Measurements from ENCODE around the gene GPR158.

DNA sequence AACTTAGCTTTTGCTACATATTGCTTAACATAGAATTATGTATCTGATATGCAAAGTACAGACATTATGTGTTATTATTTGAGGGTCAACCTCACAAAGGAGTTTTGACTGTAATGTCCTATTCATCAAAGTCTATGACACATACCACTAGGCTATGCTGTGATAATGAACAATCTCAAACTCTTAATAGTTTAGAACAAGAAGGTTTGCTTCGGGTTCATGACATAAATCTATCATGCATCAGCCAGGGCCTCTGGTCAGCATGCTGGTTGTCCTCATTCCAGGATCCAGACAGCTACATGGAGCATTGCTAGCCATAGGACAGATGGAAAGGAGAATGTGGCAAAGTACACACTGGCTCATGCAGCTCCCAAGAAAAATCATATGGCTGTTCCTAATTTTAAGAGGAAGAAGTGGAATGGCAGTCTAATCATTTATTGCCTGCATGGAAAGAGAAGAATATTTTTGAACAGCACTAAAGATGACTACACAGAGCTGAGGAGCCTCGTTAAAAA lies 332.1 kb downstream of the GPR158 start:
- no peak for TF ChIP-seq JUND (IDR thresholded peaks at IDR 0.05)
- TF ChIP-seq, protein P1, sequence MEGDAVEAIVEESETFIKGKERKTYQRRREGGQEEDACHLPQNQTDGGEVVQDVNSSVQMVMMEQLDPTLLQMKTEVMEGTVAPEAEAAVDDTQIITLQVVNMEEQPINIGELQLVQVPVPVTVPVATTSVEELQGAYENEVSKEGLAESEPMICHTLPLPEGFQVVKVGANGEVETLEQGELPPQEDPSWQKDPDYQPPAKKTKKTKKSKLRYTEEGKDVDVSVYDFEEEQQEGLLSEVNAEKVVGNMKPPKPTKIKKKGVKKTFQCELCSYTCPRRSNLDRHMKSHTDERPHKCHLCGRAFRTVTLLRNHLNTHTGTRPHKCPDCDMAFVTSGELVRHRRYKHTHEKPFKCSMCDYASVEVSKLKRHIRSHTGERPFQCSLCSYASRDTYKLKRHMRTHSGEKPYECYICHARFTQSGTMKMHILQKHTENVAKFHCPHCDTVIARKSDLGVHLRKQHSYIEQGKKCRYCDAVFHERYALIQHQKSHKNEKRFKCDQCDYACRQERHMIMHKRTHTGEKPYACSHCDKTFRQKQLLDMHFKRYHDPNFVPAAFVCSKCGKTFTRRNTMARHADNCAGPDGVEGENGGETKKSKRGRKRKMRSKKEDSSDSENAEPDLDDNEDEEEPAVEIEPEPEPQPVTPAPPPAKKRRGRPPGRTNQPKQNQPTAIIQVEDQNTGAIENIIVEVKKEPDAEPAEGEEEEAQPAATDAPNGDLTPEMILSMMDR (IDR thresholded peaks at IDR 0.05; ENCODE audit: low read depth, low read length, missing input control), result no peak
- TF ChIP-seq, protein P2, sequence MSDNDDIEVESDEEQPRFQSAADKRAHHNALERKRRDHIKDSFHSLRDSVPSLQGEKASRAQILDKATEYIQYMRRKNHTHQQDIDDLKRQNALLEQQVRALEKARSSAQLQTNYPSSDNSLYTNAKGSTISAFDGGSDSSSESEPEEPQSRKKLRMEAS (IDR thresholded peaks at IDR 0.05), result no peak
- TF ChIP-seq EGR1 (IDR thresholded peaks at IDR 0.05; ENCODE audit: low read depth in 2 of 2), result no peak
- no peak for TF ChIP-seq FOXA1 (IDR thresholded peaks at IDR 0.05)
- TF ChIP-seq, protein P3, sequence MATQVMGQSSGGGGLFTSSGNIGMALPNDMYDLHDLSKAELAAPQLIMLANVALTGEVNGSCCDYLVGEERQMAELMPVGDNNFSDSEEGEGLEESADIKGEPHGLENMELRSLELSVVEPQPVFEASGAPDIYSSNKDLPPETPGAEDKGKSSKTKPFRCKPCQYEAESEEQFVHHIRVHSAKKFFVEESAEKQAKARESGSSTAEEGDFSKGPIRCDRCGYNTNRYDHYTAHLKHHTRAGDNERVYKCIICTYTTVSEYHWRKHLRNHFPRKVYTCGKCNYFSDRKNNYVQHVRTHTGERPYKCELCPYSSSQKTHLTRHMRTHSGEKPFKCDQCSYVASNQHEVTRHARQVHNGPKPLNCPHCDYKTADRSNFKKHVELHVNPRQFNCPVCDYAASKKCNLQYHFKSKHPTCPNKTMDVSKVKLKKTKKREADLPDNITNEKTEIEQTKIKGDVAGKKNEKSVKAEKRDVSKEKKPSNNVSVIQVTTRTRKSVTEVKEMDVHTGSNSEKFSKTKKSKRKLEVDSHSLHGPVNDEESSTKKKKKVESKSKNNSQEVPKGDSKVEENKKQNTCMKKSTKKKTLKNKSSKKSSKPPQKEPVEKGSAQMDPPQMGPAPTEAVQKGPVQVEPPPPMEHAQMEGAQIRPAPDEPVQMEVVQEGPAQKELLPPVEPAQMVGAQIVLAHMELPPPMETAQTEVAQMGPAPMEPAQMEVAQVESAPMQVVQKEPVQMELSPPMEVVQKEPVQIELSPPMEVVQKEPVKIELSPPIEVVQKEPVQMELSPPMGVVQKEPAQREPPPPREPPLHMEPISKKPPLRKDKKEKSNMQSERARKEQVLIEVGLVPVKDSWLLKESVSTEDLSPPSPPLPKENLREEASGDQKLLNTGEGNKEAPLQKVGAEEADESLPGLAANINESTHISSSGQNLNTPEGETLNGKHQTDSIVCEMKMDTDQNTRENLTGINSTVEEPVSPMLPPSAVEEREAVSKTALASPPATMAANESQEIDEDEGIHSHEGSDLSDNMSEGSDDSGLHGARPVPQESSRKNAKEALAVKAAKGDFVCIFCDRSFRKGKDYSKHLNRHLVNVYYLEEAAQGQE (IDR thresholded peaks at IDR 0.05), result no peak
- no peak for TF ChIP-seq SP1 (IDR thresholded peaks at IDR 0.05)
- no peak for TF ChIP-seq TAF1 (conservative IDR thresholded peaks at IDR 0.05)
- TF ChIP-seq, protein P4, sequence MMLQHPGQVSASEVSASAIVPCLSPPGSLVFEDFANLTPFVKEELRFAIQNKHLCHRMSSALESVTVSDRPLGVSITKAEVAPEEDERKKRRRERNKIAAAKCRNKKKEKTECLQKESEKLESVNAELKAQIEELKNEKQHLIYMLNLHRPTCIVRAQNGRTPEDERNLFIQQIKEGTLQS (IDR thresholded peaks at IDR 0.05), result no peak
- no peak for TF ChIP-seq RAD21 (IDR thresholded peaks at IDR 0.05)
- TF ChIP-seq YY1 (IDR thresholded peaks at IDR 0.05), result no peak
- TF ChIP-seq, protein P5, sequence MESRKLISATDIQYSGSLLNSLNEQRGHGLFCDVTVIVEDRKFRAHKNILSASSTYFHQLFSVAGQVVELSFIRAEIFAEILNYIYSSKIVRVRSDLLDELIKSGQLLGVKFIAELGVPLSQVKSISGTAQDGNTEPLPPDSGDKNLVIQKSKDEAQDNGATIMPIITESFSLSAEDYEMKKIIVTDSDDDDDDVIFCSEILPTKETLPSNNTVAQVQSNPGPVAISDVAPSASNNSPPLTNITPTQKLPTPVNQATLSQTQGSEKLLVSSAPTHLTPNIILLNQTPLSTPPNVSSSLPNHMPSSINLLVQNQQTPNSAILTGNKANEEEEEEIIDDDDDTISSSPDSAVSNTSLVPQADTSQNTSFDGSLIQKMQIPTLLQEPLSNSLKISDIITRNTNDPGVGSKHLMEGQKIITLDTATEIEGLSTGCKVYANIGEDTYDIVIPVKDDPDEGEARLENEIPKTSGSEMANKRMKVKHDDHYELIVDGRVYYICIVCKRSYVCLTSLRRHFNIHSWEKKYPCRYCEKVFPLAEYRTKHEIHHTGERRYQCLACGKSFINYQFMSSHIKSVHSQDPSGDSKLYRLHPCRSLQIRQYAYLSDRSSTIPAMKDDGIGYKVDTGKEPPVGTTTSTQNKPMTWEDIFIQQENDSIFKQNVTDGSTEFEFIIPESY (IDR thresholded peaks at IDR 0.05), result no peak
